Measurements from ENCODE around the gene FLT3.
"Not testable (repeated sequence)": the region's sequence is repeated elsewhere in the genome, so short reads cannot be mapped to it uniquely, and the experiment has no call there.

FLT3 gene

DNA sequence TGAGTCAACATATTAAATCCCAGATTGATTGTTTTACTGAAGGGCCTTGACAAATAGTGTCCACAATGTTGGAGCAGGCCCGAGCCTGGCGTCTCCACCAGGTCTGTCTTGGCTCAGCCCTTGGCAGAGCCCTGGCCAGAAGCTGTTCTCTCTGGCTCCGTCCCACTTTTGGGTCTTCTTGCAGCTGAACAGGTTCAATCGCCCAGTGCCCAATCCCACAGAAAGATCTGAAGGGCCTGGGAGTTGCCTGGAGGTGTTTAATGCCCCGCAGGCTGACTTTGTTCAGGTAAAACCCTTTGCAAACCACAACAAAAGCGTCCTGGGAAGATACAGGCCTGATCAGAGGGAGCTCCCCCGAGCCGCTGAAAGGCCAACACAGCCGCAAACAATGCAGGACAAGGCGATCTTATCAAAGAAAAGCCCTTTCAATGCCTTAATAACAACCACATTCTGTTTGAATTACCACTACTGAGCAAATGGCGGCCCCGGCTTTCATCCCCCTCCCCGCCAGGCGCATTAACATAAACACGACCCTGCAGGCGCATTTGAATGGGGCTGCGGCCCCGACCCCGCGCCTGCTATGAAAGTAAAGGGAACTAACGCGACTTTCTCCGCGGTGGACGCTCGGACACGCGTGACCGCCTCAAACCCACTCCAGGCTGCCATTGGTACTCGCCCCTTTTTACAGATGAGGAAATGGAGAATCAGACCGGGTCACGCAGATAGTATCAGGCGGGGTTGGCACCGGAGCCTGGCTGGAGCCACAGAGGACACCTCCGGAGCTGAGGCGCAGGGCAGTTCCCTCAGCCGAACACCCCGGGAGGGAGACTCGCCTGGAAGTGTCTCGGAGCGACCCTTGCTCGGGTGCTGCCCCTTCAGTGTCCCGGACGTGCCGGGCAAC lies 134.4 kb downstream of the FLT3 start:
- TF ChIP-seq, protein P1, sequence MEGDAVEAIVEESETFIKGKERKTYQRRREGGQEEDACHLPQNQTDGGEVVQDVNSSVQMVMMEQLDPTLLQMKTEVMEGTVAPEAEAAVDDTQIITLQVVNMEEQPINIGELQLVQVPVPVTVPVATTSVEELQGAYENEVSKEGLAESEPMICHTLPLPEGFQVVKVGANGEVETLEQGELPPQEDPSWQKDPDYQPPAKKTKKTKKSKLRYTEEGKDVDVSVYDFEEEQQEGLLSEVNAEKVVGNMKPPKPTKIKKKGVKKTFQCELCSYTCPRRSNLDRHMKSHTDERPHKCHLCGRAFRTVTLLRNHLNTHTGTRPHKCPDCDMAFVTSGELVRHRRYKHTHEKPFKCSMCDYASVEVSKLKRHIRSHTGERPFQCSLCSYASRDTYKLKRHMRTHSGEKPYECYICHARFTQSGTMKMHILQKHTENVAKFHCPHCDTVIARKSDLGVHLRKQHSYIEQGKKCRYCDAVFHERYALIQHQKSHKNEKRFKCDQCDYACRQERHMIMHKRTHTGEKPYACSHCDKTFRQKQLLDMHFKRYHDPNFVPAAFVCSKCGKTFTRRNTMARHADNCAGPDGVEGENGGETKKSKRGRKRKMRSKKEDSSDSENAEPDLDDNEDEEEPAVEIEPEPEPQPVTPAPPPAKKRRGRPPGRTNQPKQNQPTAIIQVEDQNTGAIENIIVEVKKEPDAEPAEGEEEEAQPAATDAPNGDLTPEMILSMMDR (conservative IDR thresholded peaks at IDR 0.05; ENCODE audit: low read depth, low read length) = no peak
- no peak overlapping the region for H3K4me3 ChIP-seq (ENCODE audit: low read depth, low read length)
- no peak for DNase-seq (ENCODE audit: low read depth)

DNA sequence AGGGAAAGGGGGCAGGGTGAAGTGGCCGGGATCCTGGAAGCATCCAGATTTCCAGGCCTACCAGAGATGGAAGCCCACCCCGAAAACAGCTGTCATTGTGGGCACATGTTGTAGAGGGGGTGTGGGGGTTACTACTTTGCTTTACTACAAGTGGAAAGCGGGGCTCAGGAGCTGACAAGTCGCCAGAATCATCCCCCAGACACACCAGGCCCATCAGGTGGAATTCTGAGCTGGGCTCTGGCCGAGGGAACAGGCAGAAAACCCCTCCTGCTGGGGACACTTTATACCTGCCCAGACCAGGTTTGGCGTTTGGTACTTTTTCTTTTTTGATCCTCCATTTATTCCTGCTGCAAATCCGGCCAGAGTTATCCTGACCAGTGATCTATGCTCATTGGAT lies 135.0 kb downstream of the FLT3 start:
- no peak overlapping the region for H3K4me3 ChIP-seq (ENCODE audit: low read depth, low read length)
- TF ChIP-seq, protein P1 (conservative IDR thresholded peaks at IDR 0.05; ENCODE audit: low read depth, low read length) = no peak
- DNase-seq (ENCODE audit: low read depth) = no peak

DNA sequence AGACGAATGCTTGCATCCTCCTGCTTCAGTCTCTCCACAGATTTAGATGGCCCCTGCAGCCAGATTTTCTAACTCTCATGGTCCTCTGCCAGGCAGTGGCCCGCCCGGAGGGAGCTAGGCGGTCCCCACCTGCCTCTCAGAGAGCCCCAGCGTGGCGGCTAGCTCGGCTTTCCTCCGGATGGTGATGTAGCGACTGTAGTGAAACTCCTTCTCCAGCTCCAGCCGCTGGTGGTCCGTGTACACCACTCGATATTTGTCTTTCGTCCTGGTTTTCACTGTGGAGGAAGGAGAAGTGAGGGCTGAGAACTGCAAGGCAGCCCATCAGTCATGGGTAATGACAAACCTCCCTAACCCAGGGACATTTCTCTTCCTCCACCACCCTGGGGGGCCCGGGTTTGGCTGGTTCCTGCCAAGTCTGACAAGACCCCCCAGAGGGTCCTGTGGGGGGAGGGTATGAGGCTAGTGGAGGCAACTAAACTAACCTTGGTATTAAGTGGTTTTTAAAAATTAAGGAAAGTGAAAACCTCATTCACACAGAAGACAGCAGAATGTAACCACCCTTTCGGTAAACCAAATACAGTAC lies 135.5 kb downstream of the FLT3 start:
- no peak for DNase-seq (ENCODE audit: low read depth)

DNA sequence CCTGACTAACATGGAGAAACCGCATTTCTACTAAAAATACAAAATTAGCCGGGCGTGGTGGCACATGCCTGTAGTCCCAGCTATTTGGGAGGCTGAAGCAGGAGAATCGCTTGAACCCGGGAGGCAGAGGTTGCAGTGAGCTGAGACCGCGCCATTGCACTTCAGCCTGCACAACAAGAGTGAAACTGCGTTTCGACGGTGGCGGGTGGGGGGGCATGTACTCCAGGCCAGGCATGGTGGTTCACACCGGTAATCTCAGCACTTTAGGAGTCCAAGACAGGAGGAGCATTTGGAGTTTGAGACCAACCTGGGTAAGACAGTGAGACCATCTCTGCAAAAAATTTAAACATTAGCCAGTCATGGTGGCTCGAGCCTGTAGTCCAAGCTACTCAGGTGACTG lies 136.2 kb downstream of the FLT3 start:
- not testable (repeated sequence) for H3K4me3 ChIP-seq (ENCODE audit: low read depth, low read length); DNase-seq (ENCODE audit: low read depth)

More for the DNA sequence above, 135.5 kb downstream of the FLT3 start:
- TF ChIP-seq, protein P1 (conservative IDR thresholded peaks at IDR 0.05; ENCODE audit: low read depth, low read length) = no peak
- H3K4me3 ChIP-seq (ENCODE audit: low read depth, low read length) = no peak overlapping the region

DNA sequence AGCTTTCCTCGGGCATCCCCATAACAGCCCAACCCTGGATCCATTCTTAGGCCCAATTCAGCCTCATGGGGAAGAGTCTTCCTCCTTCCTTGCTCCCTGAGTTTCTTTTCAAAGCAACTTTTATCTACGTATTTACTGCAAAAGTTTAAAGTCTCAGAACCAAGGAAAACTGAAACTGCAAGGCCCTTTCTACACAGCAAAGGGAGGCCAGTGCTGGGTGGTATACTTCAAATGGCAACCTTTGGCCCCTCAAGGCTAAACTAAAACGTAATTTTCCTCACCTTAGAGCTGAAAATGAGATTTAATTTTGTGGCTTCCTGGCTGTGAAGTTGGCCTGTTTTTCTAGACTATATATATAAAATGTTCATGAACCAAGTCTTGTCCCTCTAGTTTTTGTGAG lies 136.9 kb downstream of the FLT3 start:
- no peak for DNase-seq (ENCODE audit: low read depth)
- H3K4me3 ChIP-seq (ENCODE audit: low read depth, low read length) = no peak overlapping the region
- TF ChIP-seq, protein P1 (conservative IDR thresholded peaks at IDR 0.05; ENCODE audit: low read depth, low read length) = no peak

DNA sequence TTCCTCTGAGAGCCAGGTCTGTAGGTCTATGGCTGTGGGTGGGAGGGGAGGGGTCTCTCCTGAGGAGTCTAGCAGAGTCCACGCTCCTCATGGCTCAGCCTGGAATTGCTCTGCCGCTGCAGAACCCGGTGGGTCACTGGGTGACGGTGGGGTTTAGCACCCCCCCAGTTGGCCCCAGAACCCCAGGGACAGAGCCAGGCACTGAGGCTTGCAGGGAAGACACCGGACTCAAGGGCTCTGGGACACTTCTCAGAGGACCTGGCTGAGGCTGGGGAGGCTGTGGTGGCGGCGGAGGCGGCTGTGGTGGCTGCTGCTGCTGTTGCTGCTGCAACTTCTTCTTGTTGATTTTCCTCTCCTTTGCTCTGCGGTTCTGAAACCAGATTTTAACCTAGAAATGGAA lies 137.4 kb downstream of the FLT3 start:
- no peak overlapping the region for H3K4me3 ChIP-seq (ENCODE audit: low read depth, low read length)
- no peak for DNase-seq (ENCODE audit: low read depth)
- TF ChIP-seq, protein P1 (conservative IDR thresholded peaks at IDR 0.05; ENCODE audit: low read depth, low read length) = no peak

DNA sequence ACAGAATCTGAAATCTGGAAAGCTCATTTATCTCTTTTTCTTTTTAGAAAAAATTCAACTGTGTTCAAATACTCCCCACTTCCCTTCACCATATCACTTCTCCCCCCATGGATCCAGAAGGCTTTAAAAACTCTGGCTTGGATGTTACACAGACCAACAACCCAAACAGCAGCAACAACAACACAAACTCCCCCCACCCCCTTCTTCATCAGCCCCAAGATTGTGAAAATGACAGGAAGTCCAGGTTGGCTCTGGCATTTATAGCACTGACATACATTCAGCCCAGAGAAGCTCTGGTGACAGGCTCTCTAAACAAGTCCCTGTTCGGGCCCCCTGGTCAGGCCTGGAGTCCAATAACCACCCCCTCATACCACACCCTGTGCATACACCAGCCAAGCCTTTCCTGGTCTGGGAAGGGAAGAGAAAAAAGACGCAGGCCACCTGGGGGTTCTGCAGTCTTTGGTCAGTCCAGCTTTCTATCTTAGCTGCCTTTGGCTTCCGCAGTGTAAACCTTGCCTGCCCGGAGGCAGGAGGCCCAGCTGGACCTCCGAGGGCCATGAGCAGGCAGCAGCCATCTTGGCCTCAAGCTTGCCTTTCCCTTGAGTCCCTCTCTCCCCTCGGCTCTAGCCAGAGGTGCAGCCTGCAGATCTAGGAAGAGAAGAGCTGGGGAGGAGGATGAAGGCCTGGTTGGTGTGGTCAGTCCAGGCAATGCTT lies 138.1 kb downstream of the FLT3 start:
- H3K4me3 ChIP-seq (ENCODE audit: low read depth, low read length) = no peak overlapping the region
- TF ChIP-seq, protein P1 (conservative IDR thresholded peaks at IDR 0.05; ENCODE audit: low read depth, low read length) = no peak
- no peak for DNase-seq (ENCODE audit: low read depth)
